Measurements from ENCODE around the gene EPHA6. TPM values are rescaled to one million over a fixed set of nuclear protein-coding genes. Genes with fewer than 3 reads are reported as not detected.

Gene EPHA6
- total RNA-seq, 1 experiment from 2014 or later: 0.61 TPM

DNA sequence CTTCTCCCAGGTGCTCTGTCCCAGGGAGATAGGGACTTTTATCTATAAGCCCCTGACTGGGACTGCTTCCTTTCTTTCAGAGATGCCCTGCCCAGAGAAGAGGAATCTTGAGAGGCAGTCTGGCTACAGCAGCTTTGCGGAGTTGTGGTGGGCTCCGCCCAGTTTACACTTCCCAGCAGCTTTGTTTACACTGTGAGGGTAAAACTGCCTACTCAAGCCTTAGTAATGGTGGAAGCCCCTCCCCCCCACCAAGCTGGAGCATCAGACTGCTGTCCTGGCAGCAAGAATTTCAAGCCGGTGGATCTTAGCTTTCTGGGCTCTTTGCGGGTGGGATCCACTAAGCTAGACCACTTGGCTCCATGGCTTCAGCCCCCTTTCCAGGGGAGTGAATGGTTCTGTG, 696.4 kb downstream of the EPHA6 start:
- Histone ChIP-seq H4K91ac (ENCODE audit: insufficient read length, low read depth, low read length) (no peak overlapping the region), H3K4me1 (ENCODE audit: insufficient read depth, low read length) (no peaks in the 10 kb centered on the region), H3K79me1 (ENCODE audit: insufficient read depth, low read depth, low read length, poor library complexity, severe bottlenecking) (no peaks in the 10 kb centered on the region), H3K23me2 (ENCODE audit: insufficient read length, low read depth, low read length, poor library complexity, severe bottlenecking) (no peaks in the 10 kb centered on the region), H3K79me2 (ENCODE audit: insufficient read depth, low read length) (no peaks in the 10 kb centered on the region), H3K4ac (ENCODE audit: low read depth, low read length) (no peak overlapping the region), H3K14ac (ENCODE audit: insufficient read depth, low read length) (no peak overlapping the region), H4K20me1 (ENCODE audit: control insufficient read depth, insufficient read depth, insufficient read length) (no peaks in the 10 kb centered on the region), H4K8ac (replicated peaks; ENCODE audit: insufficient read length, low read depth, low read length) (no peak overlapping the region), H2BK15ac (ENCODE audit: low read depth, low read length) (no peak overlapping the region), H2BK120ac (ENCODE audit: low read depth, low read length, poor library complexity, severe bottlenecking) (no peak overlapping the region), H3K56ac (ENCODE audit: insufficient read length, low read depth, low read length) (no peak overlapping the region), H2BK12ac (ENCODE audit: insufficient read length, low read depth, low read length) (no peak overlapping the region), H2BK5ac (ENCODE audit: insufficient read length, low read length) (no peak overlapping the region), H3K27me3 (ENCODE audit: insufficient read depth, low read length) (no peaks in the 10 kb centered on the region), H2AK5ac (ENCODE audit: insufficient read length, low read length) (no peak overlapping the region), H3K18ac (ENCODE audit: insufficient read length, low read depth, low read length) (no peak overlapping the region), H3K4me2 (ENCODE audit: insufficient read depth, insufficient read length, low read length) (no peak overlapping the region), H4K5ac (ENCODE audit: insufficient read length, low read depth, low read length) (no peak overlapping the region), H3K9ac (ENCODE audit: extremely low read depth, insufficient read length, low read length) (no peak overlapping the region), H3K27ac (ENCODE audit: insufficient read length, low read depth, low read length) (no peak overlapping the region), H3K23ac (ENCODE audit: insufficient read length, low read depth, low read length) (no peak overlapping the region), H2AFZ (ENCODE audit: low read length) (no peak overlapping the region), H3K9me3 (ENCODE audit: control insufficient read depth, low read depth, low read length) (no peaks in the 10 kb centered on the region), H3T11ph (ENCODE audit: low read length) (no peak overlapping the region), H2BK20ac (ENCODE audit: low read depth, low read length, poor library complexity, severe bottlenecking) (no peak overlapping the region)
- TF ChIP-seq, protein P1, sequence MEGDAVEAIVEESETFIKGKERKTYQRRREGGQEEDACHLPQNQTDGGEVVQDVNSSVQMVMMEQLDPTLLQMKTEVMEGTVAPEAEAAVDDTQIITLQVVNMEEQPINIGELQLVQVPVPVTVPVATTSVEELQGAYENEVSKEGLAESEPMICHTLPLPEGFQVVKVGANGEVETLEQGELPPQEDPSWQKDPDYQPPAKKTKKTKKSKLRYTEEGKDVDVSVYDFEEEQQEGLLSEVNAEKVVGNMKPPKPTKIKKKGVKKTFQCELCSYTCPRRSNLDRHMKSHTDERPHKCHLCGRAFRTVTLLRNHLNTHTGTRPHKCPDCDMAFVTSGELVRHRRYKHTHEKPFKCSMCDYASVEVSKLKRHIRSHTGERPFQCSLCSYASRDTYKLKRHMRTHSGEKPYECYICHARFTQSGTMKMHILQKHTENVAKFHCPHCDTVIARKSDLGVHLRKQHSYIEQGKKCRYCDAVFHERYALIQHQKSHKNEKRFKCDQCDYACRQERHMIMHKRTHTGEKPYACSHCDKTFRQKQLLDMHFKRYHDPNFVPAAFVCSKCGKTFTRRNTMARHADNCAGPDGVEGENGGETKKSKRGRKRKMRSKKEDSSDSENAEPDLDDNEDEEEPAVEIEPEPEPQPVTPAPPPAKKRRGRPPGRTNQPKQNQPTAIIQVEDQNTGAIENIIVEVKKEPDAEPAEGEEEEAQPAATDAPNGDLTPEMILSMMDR (conservative IDR thresholded peaks at IDR 0.05): no peak
- peaks cover 9 to 27% (median 10%) of the 10 kb centered on the region in 3 experiments; a peak in 6 of 7 replicates for H3K36me3 Mint-ChIP-seq (ENCODE audit: insufficient read depth in 1 of 3, low read depth in 3 of 3)
- H3K4me1 Mint-ChIP-seq: no peaks in the 10 kb centered on the region
- DNase-seq: peak; percentile 42
- H3K27ac Mint-ChIP-seq: no peak overlapping the region
- H3K27me3 Mint-ChIP-seq (ENCODE audit: low read depth): no peaks in the 10 kb centered on the region
- no CpG with 5 or more reads among the region's 4 CpGs for WGBS (ENCODE audit: extremely low coverage, insufficient read length, low lambda C conversion rate)
- H3K9me3 Mint-ChIP-seq: peaks cover 9 to 22% of the 10 kb centered on the region in 2 experiments
- H3K4me3 Mint-ChIP-seq: no peak overlapping the region
